Ishikawa (cell line): ENCODE data around the gene ANAPC13.

ENCODE experiments used
- EP300 ChIP-seq: IDR thresholded peaks from 2 replicates; pipeline ENCODE4 v1.6.1; 2012; ENCODE audit warnings: borderline replicate concordance
- FOXM1 ChIP-seq: IDR thresholded peaks from 2 replicates; pipeline ENCODE4 v1.6.1; 2012; ENCODE audit warnings: low read depth, borderline replicate concordance
- RAD21 ChIP-seq: IDR thresholded peaks from 2 replicates; pipeline ENCODE4 v1.6.1; 2012; ENCODE audit warnings: low read depth
- REST ChIP-seq: IDR thresholded peaks from 2 replicates; pipeline ENCODE4 v1.6.1; 2012; ENCODE audit warnings: low read depth, mild to moderate bottlenecking
- TAF1 ChIP-seq: IDR thresholded peaks from 2 replicates; pipeline ENCODE4 v1.6.1; 2012; ENCODE audit warnings: low read depth, mild to moderate bottlenecking
- TEAD4 ChIP-seq: IDR thresholded peaks from 2 replicates; pipeline ENCODE4 v1.6.1; 2012
- USF1 ChIP-seq: IDR thresholded peaks from 2 replicates; pipeline ENCODE4 v1.6.1; 2012
- ZBTB7A ChIP-seq: IDR thresholded peaks from 2 replicates; pipeline ENCODE4 v1.6.1; 2012; ENCODE audit warnings: low read depth

- TF ChIP-seq TEAD4 (no peak), REST (no peak), EP300 (no peak), TAF1 (no peak), RAD21 (no peak), FOXM1 (no peak), ZBTB7A (no peak), USF1 (no peak)
These were observed 22.1 kb downstream of the ANAPC13 start for GRCh38 chr3:134463676-134464063.
